ENCODE data around the gene MARS1. TPM values are rescaled to one million over a fixed set of nuclear protein-coding genes. Genes with fewer than 3 reads are reported as not detected.

The MARS1 gene
- total RNA-seq, 3 donors from 2014 or later (not counting 1 experiment from before 2014, with no cell fraction given) = 200 to 237 (median 218) TPM

GRCh38 chr12:57452181-57452936 is 35.5 kb upstream of the MARS1 start:
- DNase-seq = peak in 1 of 2 donors; percentile 4
- no peak for TF ChIP-seq CTCF (IDR thresholded peaks at IDR 0.05)
- Histone ChIP-seq H3K4me3 (ENCODE audit: low read length) (no peak overlapping the region), H3K9me3 (ENCODE audit: control insufficient read depth, insufficient read depth, low read length) (no peaks in the 10 kb centered on the region), H3K4me1 (ENCODE audit: control insufficient read depth, insufficient read depth, low read length) (peaks cover 5% of the 10 kb centered on the region), H3K36me3 (ENCODE audit: control insufficient read depth, insufficient read depth, low read length) (no peaks in the 10 kb centered on the region), H3K27me3 (ENCODE audit: control insufficient read depth, insufficient read depth, low read length) (no peaks in the 10 kb centered on the region), H3K27ac (ENCODE audit: low read length) (no peak overlapping the region)
- no peak overlapping the region for H3K4me3 Mint-ChIP-seq
- 48% methylated on average over 5 of the region's 9 CpGs for WGBS (ENCODE audit: insufficient coverage)
- intact Hi-C loops (cut with micrococcal nuclease) = no loop called here
- no peaks in the 10 kb centered on the region for H3K27me3 Mint-ChIP-seq (ENCODE audit: low read depth in 2 of 2)
- peak in 1 of 3 donors; percentile 13 for ATAC-seq
- no peaks in the 10 kb centered on the region for H3K9me3 Mint-ChIP-seq
- H3K4me1 Mint-ChIP-seq = peaks cover 5 to 10% of the 10 kb centered on the region in 2 donors
- no peak overlapping the region for H3K27ac Mint-ChIP-seq
- no peaks in the 10 kb centered on the region for H3K36me3 Mint-ChIP-seq

GRCh38 chr12:57452937-57453509 is 34.8 kb upstream of the MARS1 start:
- H3K27me3 ChIP-seq (ENCODE audit: control insufficient read depth, insufficient read depth, low read length) = no peaks in the 10 kb centered on the region
- Mint-ChIP-seq H3K9me3 (no peaks in the 10 kb centered on the region), H3K27me3 (ENCODE audit: low read depth in 2 of 2) (no peaks in the 10 kb centered on the region), H3K4me1 (peaks cover 5 to 10% of the 10 kb centered on the region in 2 donors), H3K4me3 (no peak overlapping the region), H3K27ac (no peak overlapping the region), H3K36me3 (no peaks in the 10 kb centered on the region)
- no peak overlapping the region for H3K4me3 ChIP-seq (ENCODE audit: low read length)
- H3K4me1 ChIP-seq (ENCODE audit: control insufficient read depth, insufficient read depth, low read length) = peaks cover 5% of the 10 kb centered on the region
- H3K9me3 ChIP-seq (ENCODE audit: control insufficient read depth, insufficient read depth, low read length) = no peaks in the 10 kb centered on the region
- DNase-seq (peak; percentile 53 to 68), ATAC-seq (peak; percentile 75 to 86 (median 84))
- no peaks in the 10 kb centered on the region for H3K36me3 ChIP-seq (ENCODE audit: control insufficient read depth, insufficient read depth, low read length)
- 44% methylated on average over 6 of the region's 7 CpGs for WGBS (ENCODE audit: insufficient coverage)
- H3K27ac ChIP-seq (ENCODE audit: low read length) = no peak overlapping the region
- intact Hi-C loops (cut with micrococcal nuclease) = loop anchor here (1.0 kb wide), 2 partner anchors 146 to 190 kb away; no protein-coding TSS in a partner anchor
- peak; percentile 70 for TF ChIP-seq CTCF (IDR thresholded peaks at IDR 0.05)

GRCh38 chr12:57454213-57454565 is 33.7 kb upstream of the MARS1 start:
- DNase-seq (no peak), ATAC-seq (no peak)
- TF ChIP-seq CTCF (IDR thresholded peaks at IDR 0.05) = no peak
- H3K27me3 Mint-ChIP-seq (ENCODE audit: low read depth in 2 of 2) = no peaks in the 10 kb centered on the region
- no peaks in the 10 kb centered on the region for H3K27me3 ChIP-seq (ENCODE audit: control insufficient read depth, insufficient read depth, low read length)
- H3K36me3 Mint-ChIP-seq = no peaks in the 10 kb centered on the region
- H3K9me3 ChIP-seq (ENCODE audit: control insufficient read depth, insufficient read depth, low read length) = no peaks in the 10 kb centered on the region
- WGBS (ENCODE audit: insufficient coverage) = 100% methylated on average over 2 of the region's 2 CpGs
- H3K27ac ChIP-seq (ENCODE audit: low read length) = no peak overlapping the region
- no peak overlapping the region for H3K27ac Mint-ChIP-seq
- peaks cover 10 to 17% of the 10 kb centered on the region in 2 donors for H3K4me1 Mint-ChIP-seq
- H3K4me1 ChIP-seq (ENCODE audit: control insufficient read depth, insufficient read depth, low read length) = peaks cover 13% of the 10 kb centered on the region
- no peaks in the 10 kb centered on the region for H3K9me3 Mint-ChIP-seq
- no peak overlapping the region for H3K4me3 ChIP-seq (ENCODE audit: low read length)
- intact Hi-C loops (cut with micrococcal nuclease) = no loop called here
- no peaks in the 10 kb centered on the region for H3K36me3 ChIP-seq (ENCODE audit: control insufficient read depth, insufficient read depth, low read length)
- no peak overlapping the region for H3K4me3 Mint-ChIP-seq
